H1 (cell line): ENCODE data around the gene ANKRD27. TPM values are rescaled to one million over a fixed set of nuclear protein-coding genes. Genes with fewer than 3 reads are reported as not detected.

Source experiments
- CTCF ChIA-PET: fragments of 300-600 bp; sonication (Branson Sonifier 250); formaldehyde crosslinking; loops from one replicate; lab custom pipeline; 2021; ENCODE audit not compliant: partially characterized antibody; lab: Charles Lee
- POLR2A ChIA-PET: fragments of 300-600 bp; sonication (Branson Sonifier 250); formaldehyde crosslinking; loops from one replicate; lab custom pipeline; 2021; ENCODE audit warnings: inconsistent platforms; ENCODE audit not compliant: partially characterized antibody; lab: Charles Lee
- DNase-seq, 2 experiments: peaks; one replicate each; pipeline versions ENCODE4 v3.0.0 to v3.0.0-alpha.2; 2010 to 2022; ENCODE audit warnings: low spot score in 2 of 2, low read depth in 1 of 2, mixed read lengths in 1 of 2
- FAIRE-seq: peaks from 2 replicates; lab custom pipeline; 2011; peaks lifted over from hg19 to GRCh38; lab: Jason Lieb, UNC
- H2AFZ ChIP-seq: 2 replicates; pipeline ENCODE4 v1.8.1; 2012; ENCODE audit warnings: low read length, inconsistent platforms
- H2AK5ac ChIP-seq: 2 replicates; pipeline ENCODE4 v1.6.1; 2013; ENCODE audit warnings: low read depth, low read length
- H2BK120ac ChIP-seq: replicated peaks from 2 replicates; pipeline ENCODE3; 2013; ENCODE audit warnings: low read depth, low read length, inconsistent platforms
- H2BK12ac ChIP-seq: 2 replicates; pipeline ENCODE4 v1.6.1; 2013; ENCODE audit warnings: low read depth, low read length
- H2BK15ac ChIP-seq: 2 replicates; pipeline ENCODE4 v1.6.1; 2013; ENCODE audit warnings: low read length
- H2BK20ac ChIP-seq: 2 replicates; pipeline ENCODE4 v1.6.1; 2013; ENCODE audit warnings: low read length
- H2BK5ac ChIP-seq: 2 replicates; pipeline ENCODE4 v1.6.1; 2013; ENCODE audit warnings: low read depth, low read length
- H3K14ac ChIP-seq: 2 replicates; pipeline ENCODE4 v1.6.1; 2013; ENCODE audit warnings: inconsistent platforms; ENCODE audit not compliant: insufficient read length
- H3K18ac ChIP-seq: 2 replicates; pipeline ENCODE4 v1.6.1; 2013; ENCODE audit warnings: low read length; ENCODE audit errors: extremely low read depth
- H3K23ac ChIP-seq: 2 replicates; pipeline ENCODE4 v1.6.1; 2013; ENCODE audit warnings: inconsistent platforms; ENCODE audit not compliant: insufficient read length
- H3K23me2 ChIP-seq: 2 replicates; pipeline ENCODE4 v1.6.1; 2013; ENCODE audit warnings: low read depth, low read length
- H3K27ac ChIP-seq: 2 replicates; pipeline ENCODE4 v1.6.1; 2011; ENCODE audit warnings: low read depth, low read length, inconsistent platforms
- H3K27me3 ChIP-seq, 4 experiments: replicated peaks in 1 of 4; 1 replicate in 1 of 4; 2 replicates in 3 of 4; pipeline versions ENCODE4 v1.6.1 to v1.8.1; 2011 to 2013; ENCODE audit warnings: low read length in 3 of 4, mild to moderate bottlenecking in 3 of 4, inconsistent platforms in 2 of 4, mixed read lengths in 2 of 4, moderate library complexity in 1 of 4; ENCODE audit not compliant: control insufficient read depth in 3 of 4, insufficient read depth in 3 of 4; ENCODE audit errors: extremely low read depth in 1 of 4
- H3K36me3 ChIP-seq, 4 experiments: 2 replicates each; pipeline versions ENCODE4 v1.6.1 to v1.8.1; 2011 to 2013; ENCODE audit warnings: mild to moderate bottlenecking in 4 of 4, low read length in 3 of 4, moderate library complexity in 2 of 4, control low read depth in 1 of 4, inconsistent platforms in 1 of 4; ENCODE audit not compliant: insufficient read depth in 4 of 4, control insufficient read depth in 2 of 4
- H3K4ac ChIP-seq: replicated peaks from 2 replicates; pipeline ENCODE3; 2013; ENCODE audit warnings: low read length, low read depth, mixed read lengths, inconsistent platforms; ENCODE audit not compliant: insufficient read length
- H3K4me1 ChIP-seq, 4 experiments: replicated peaks in 1 of 4; 1 replicate in 1 of 4; 2 replicates in 3 of 4; pipeline versions ENCODE4 v1.6.1 to v1.8.1; 2011 to 2013; ENCODE audit warnings: low read length in 3 of 4, inconsistent platforms in 2 of 4, mixed read lengths in 1 of 4; ENCODE audit not compliant: insufficient read depth in 4 of 4, control insufficient read depth in 3 of 4
- H3K4me2 ChIP-seq, 2 experiments: 2 replicates each; pipeline versions ENCODE4 v1.6.1 to v1.8.1; 2011 to 2013; ENCODE audit warnings: low read depth in 2 of 2, low read length in 2 of 2, control low read depth in 1 of 2, inconsistent platforms in 1 of 2, mild to moderate bottlenecking in 1 of 2; ENCODE audit not compliant: insufficient read depth in 1 of 2
- H3K4me3 ChIP-seq, 4 experiments: fragments of 200-600, 300-600 bp in 1 of 4; sonication (generic), shearing (Covaris generic), sonication (Bioruptor Twin) in 1 of 4; 2 replicates each; pipeline versions ENCODE4 v1.5.1 to v1.8.1; 2011 to 2016; ENCODE audit warnings: low read length in 4 of 4, low read depth in 3 of 4, control low read depth in 2 of 4, inconsistent platforms in 2 of 4, mild to moderate bottlenecking in 2 of 4, mixed read lengths in 1 of 4, moderate library complexity in 1 of 4; ENCODE audit not compliant: insufficient read depth in 2 of 4; ENCODE audit errors: extremely low read depth in 1 of 4
- H3K56ac ChIP-seq: replicated peaks from 2 replicates; pipeline ENCODE3; 2013; ENCODE audit warnings: low read depth, mild to moderate bottlenecking, mixed read lengths, low read length, inconsistent platforms; ENCODE audit not compliant: insufficient read length
- H3K79me1 ChIP-seq: 2 replicates; pipeline ENCODE4 v1.6.1; 2013; ENCODE audit warnings: low read depth, low read length, control low read depth
- H3K79me2 ChIP-seq, 2 experiments: 2 replicates each; pipeline versions ENCODE4 v1.6.1 to v1.8.1; 2012 to 2013; ENCODE audit warnings: low read length in 2 of 2, mild to moderate bottlenecking in 2 of 2, inconsistent platforms in 1 of 2; ENCODE audit not compliant: insufficient read depth in 2 of 2, control insufficient read depth in 1 of 2
- H3K9ac ChIP-seq, 4 experiments: replicated peaks in 1 of 4; 1 replicate in 1 of 4; 2 replicates in 3 of 4; pipeline versions ENCODE4 v1.6.1 to v1.8.1; 2011 to 2013; ENCODE audit warnings: low read depth in 3 of 4, low read length in 3 of 4, control low read depth in 2 of 4, mild to moderate bottlenecking in 2 of 4, moderate library complexity in 2 of 4, inconsistent platforms in 1 of 4; ENCODE audit errors: extremely low read depth in 1 of 4
- H3K9me3 ChIP-seq, 2 experiments: 2 replicates each; pipeline versions ENCODE4 v1.6.1 to v1.8.1; 2012 to 2013; ENCODE audit warnings: mild to moderate bottlenecking in 2 of 2, moderate library complexity in 2 of 2, control low read depth in 1 of 2, inconsistent platforms in 1 of 2, low read depth in 1 of 2, low read length in 1 of 2, mixed read lengths in 1 of 2; ENCODE audit not compliant: insufficient read depth in 2 of 2
- H4K20me1 ChIP-seq, 2 experiments: replicated peaks in 1 of 2; 2 replicates each; pipeline versions ENCODE3 to v1.8.1; 2011 to 2013; ENCODE audit warnings: inconsistent platforms in 2 of 2, low read length in 2 of 2, mild to moderate bottlenecking in 1 of 2; ENCODE audit not compliant: insufficient read depth in 2 of 2, control insufficient read depth in 1 of 2
- H4K5ac ChIP-seq: 2 replicates; pipeline ENCODE4 v1.6.1; 2013; ENCODE audit warnings: low read length, low read depth, mixed read lengths, inconsistent platforms; ENCODE audit not compliant: insufficient read length
- H4K8ac ChIP-seq: 2 replicates; pipeline ENCODE4 v1.8.0; 2013; ENCODE audit warnings: mild to moderate bottlenecking, moderate library complexity, low read length, inconsistent platforms; ENCODE audit not compliant: insufficient read depth; ENCODE audit errors: extremely low read depth
- H4K91ac ChIP-seq: replicated peaks from 2 replicates; pipeline ENCODE3; 2013; ENCODE audit warnings: low read length, mixed read lengths, inconsistent platforms; ENCODE audit not compliant: insufficient read length
- RFX5 ChIP-seq: IDR thresholded peaks from 2 replicates; pipeline ENCODE4 v1.6.1; 2011; ENCODE audit warnings: low read depth, low read length, improper control_type of control experiment, borderline replicate concordance
- SAP30 ChIP-seq: fragments of 300-600 bp; sonication (generic); IDR thresholded peaks from 2 replicates; pipeline ENCODE4 v1.7.1; 2012; ENCODE audit warnings: low read length, moderate library complexity, mild to moderate bottlenecking, inconsistent platforms; ENCODE audit not compliant: insufficient read depth, insufficient replicate concordance
- WGBS, 2 experiments: shearing (Covaris generic) in 1 of 2; methylation state at CpG; one replicate each; pipeline versions ENCODE4 v1.1.6 to v1.1.7; 2013 to 2015; ENCODE audit warnings: low lambda C conversion rate in 2 of 2, mixed read lengths in 2 of 2, inconsistent platforms in 1 of 2, low coverage in 1 of 2, missing lambda C conversion rate in 1 of 2; ENCODE audit not compliant: insufficient replicate concordance in 2 of 2, insufficient coverage in 1 of 2, insufficient read length in 1 of 2; ENCODE audit errors: extremely low coverage in 1 of 2, missing lambda C conversion rate in 1 of 2; 5-methylcytosine and 5-hydroxymethylcytosine counted together
- polyA plus RNA-seq, 7 experiments: library from polyadenylated mRNA; depleted of rRNA in 3 of 7; stranded (reverse) in 5 of 7; unstranded in 2 of 7; fragments of >200 nt in 5 of 7; fragments of 200-250 nt in 2 of 7; gene quantifications; 1 replicate in 5 of 7; 2 replicates in 1 of 7; 4 replicates in 1 of 7; pipeline versions ENCODE4 v1.2.1 to v1.2.3, GENCODE V29; 2011 to 2013; ENCODE audit warnings: missing spikeins in 2 of 7, mixed read lengths in 2 of 7
- total RNA-seq: library from RNA; stranded (reverse); fragmentation: NEBNext Ultra II Directional; extraction: Animal tissue kit (Norgen Biotek cat#: 25700); gene quantifications from 2 replicates; pipeline ENCODE4 v1.2.1, GENCODE V29; 2021

The ANKRD27 gene
- total and polyA plus RNA-seq, 2 of the 8 experiments (the other 6 are each of a cell fraction or from before 2014, with no cell fraction given), result 27.9 to 55.7 TPM

DNA sequence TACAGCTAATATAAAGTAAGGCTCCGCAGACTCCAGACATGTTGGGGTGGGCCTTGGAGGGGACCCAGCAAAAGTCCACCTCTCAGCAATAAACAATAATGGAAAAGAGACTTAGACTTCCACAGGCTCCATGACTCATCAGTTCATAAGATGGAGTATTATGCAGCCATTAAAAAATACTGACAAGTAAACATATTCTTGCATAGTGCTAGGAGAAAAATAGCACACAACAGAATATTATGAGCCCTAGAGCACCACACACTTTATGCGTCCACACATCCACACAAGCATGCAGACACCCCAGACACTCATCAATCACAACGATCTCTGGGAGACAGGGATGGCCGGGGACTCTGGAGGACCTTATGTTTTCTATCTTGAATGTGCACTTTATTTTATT lies 48.0 kb downstream of the ANKRD27 start:
- FAIRE-seq, result no peak
- Histone ChIP-seq H3K56ac (no peak overlapping the region), H3K79me2 (no peaks in the 10 kb centered on the region), H3K9ac (no peak overlapping the region), H4K5ac (no peak overlapping the region), H4K8ac (no peak overlapping the region), H4K20me1 (peaks cover 0 to 3% of the 10 kb centered on the region in 2 experiments), H2BK15ac (no peak overlapping the region), H3K14ac (no peak overlapping the region), H2BK20ac (no peak overlapping the region), H2BK12ac (no peak overlapping the region), H3K18ac (no peak overlapping the region), H3K27ac (no peak overlapping the region), H2AFZ (no peak overlapping the region), H3K4me1 (no peaks in the 10 kb centered on the region), H2BK5ac (no peak overlapping the region), H3K36me3 (peaks cover 2 to 39% (median 24%) of the 10 kb centered on the region in 4 experiments; a peak in 5 of 8 replicates), H3K4me3 (no peak overlapping the region), H3K4ac (no peak overlapping the region), H4K91ac (no peak overlapping the region), H3K4me2 (no peak overlapping the region), H3K23ac (no peak overlapping the region), H2AK5ac (no peak overlapping the region), H3K23me2 (no peaks in the 10 kb centered on the region), H3K27me3 (no peaks in the 10 kb centered on the region), H3K79me1 (peaks cover 2% of the 10 kb centered on the region; the same call in 1 of the 2 replicates), H3K9me3 (no peaks in the 10 kb centered on the region), H2BK120ac (no peak overlapping the region)
- 96% methylated on average over 4 of the region's 4 CpGs; no CpG with 5 or more reads in 1 of the 2 experiments for WGBS, 2 experiments
- POLR2A ChIA-PET, result no interaction called here
- TF ChIP-seq SAP30, result no peak
- TF ChIP-seq RFX5, result no peak
- CTCF ChIA-PET, result no interaction called here
- DNase-seq, result no peak
